Cardiac muscle cell (in vitro differentiated cells and primary cell): Measurements from ENCODE around the gene SPIRE2. TPM values are rescaled to one million over a fixed set of nuclear protein-coding genes. Genes with fewer than 3 reads are reported as not detected.

Experiments
- DNase-seq, 2 donors: peaks; one replicate each; pipeline versions ENCODE4 v3.0.0 to v3.0.0-alpha.2; 2010 to 2017; ENCODE audit warnings: low read depth in 1 of 2, low spot score in 1 of 2
- H3K27ac ChIP-seq: fragments of 200-600 bp; sonication (generic); 2 replicates; pipeline ENCODE4 v1.5.1; 2016
- H3K27me3 ChIP-seq: fragments of 200-600 bp; sonication (generic); 2 replicates; pipeline ENCODE4 v1.6.0; 2016; ENCODE audit warnings: control low read depth
- H3K36me3 ChIP-seq: fragments of 200-600 bp; sonication (generic); 2 replicates; pipeline ENCODE4 v1.5.1; 2016; ENCODE audit warnings: control low read depth
- H3K4me1 ChIP-seq: fragments of 200-600 bp; sonication (generic); 2 replicates; pipeline ENCODE4 v1.8.1; 2017; ENCODE audit warnings: low read depth, mild to moderate bottlenecking, mixed run types
- H3K4me3 ChIP-seq: fragments of 200-600 bp; sonication (generic); 2 replicates; pipeline ENCODE4 v1.5.1; 2016; ENCODE audit warnings: mild to moderate bottlenecking
- H3K9me3 ChIP-seq: fragments of 200-600 bp; sonication (generic); 2 replicates; pipeline ENCODE4 v1.5.1; 2017; ENCODE audit warnings: low read depth, mild to moderate bottlenecking, control low read depth
- CTCF ChIP-seq: IDR thresholded peaks from 2 replicates; pipeline ENCODE4 v1.5.1; 2012; ENCODE audit warnings: low read depth, mild to moderate bottlenecking, low read length
- polyA plus RNA-seq: library from polyadenylated mRNA; unstranded; fragments of >200 nt; fragmentation: Nextera tagmentation; extraction: Ambion mirVana; gene quantifications from 2 replicates; pipeline ENCODE4 v1.2.1, GENCODE V29; 2016
- total RNA-seq: library from RNA; depleted of rRNA; stranded (reverse); fragments of >200 nt; gene quantifications from 2 replicates; pipeline ENCODE4 v1.2.3, GENCODE V29; 2016

SPIRE2 gene
- total and polyA plus RNA-seq, 2 experiments from 2014 or later = 3.8 to 7.8 TPM

DNA sequence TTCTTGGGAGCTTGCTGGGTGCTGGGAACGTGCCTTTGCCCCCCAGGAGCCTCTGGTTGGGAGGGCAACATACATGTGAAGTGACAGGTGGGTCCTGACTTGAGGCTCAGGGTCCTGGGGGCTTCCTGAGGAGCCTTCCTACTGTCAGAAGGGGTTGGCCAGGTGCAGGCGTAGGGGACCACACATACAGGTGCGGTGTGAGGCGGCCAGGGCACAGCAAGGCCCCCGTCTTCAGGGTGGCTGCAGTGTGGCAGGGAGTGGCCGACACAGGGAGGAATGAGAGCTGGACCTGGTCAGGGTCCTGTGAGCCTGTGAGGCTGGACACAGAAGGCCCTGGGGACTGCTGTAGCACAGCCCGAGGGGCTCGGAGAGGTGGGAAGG is 55.8 kb downstream of the SPIRE2 start:
- no peak for DNase-seq
- no peaks in the 10 kb centered on the region for H3K4me1 ChIP-seq
- peaks cover 51% of the 10 kb centered on the region for H3K36me3 ChIP-seq
- no peak for TF ChIP-seq CTCF
- H3K27ac ChIP-seq = no peak overlapping the region
- no peaks in the 10 kb centered on the region for H3K9me3 ChIP-seq
- H3K4me3 ChIP-seq = no peak overlapping the region
- no peaks in the 10 kb centered on the region for H3K27me3 ChIP-seq

DNA sequence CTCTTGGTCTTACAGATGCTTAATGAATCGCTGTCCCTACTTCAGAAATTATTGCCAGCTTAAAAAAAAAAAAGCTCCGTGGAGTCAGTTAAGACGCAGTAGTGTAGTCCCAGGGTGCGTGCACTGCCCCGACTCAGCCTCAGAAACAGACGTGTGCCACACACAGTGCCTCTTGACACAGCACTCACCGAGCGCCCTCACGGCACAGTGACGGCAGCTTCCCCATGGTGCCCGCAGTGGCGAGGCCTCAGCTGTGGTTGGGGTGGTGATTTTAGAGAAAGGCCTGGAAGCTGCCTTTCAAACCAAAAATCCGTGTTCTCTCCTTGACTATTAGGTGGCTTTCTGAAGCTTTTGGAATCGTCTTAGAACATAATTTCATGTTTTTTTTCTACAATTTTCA is 59.0 kb downstream of the SPIRE2 start:
- Histone ChIP-seq H3K27ac (no peak overlapping the region), H3K9me3 (no peaks in the 10 kb centered on the region), H3K4me1 (no peaks in the 10 kb centered on the region), H3K36me3 (peaks cover 69% of the 10 kb centered on the region), H3K27me3 (no peaks in the 10 kb centered on the region), H3K4me3 (no peak overlapping the region)
- TF ChIP-seq CTCF = no peak
- DNase-seq = no peak

DNA sequence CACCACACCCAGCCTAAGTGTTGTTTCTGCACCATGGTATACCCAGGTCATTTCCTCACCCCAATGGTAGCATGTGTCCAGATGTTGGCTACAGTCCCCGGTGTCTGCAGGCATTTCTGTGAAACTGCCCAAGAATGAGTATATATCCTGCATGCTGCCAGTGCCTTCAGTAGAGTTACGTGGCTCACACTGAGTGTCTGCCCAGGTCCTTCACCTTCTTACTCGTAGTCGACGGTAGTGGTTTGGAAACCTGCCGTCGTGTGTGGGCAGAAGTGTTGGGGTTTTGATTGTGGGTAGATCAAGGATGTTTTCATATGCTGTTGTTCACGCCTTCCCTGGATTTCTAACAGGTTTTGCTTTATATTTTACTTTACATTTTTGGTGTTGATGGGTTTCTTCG is 61.9 kb downstream of the SPIRE2 start:
- Histone ChIP-seq H3K36me3 (peaks cover 60% of the 10 kb centered on the region), H3K27me3 (no peaks in the 10 kb centered on the region), H3K4me3 (no peak overlapping the region), H3K9me3 (no peaks in the 10 kb centered on the region), H3K4me1 (no peaks in the 10 kb centered on the region), H3K27ac (no peak overlapping the region)
- no peak for DNase-seq
- no peak for TF ChIP-seq CTCF

GRCh38 chr16:89890886-89891657 is 62.8 kb downstream of the SPIRE2 start:
- peak in 1 of 2 donors; percentile 71 for DNase-seq
- Histone ChIP-seq H3K4me1 (no peaks in the 10 kb centered on the region), H3K9me3 (no peaks in the 10 kb centered on the region), H3K4me3 (no peak overlapping the region), H3K27ac (no peak overlapping the region), H3K36me3 (peaks cover 52% of the 10 kb centered on the region), H3K27me3 (no peaks in the 10 kb centered on the region)
- no peak for TF ChIP-seq CTCF

GRCh38 chr16:89892055-89892630 is 63.9 kb downstream of the SPIRE2 start:
- Histone ChIP-seq H3K27ac (no peak overlapping the region), H3K36me3 (peaks cover 42% of the 10 kb centered on the region), H3K27me3 (no peaks in the 10 kb centered on the region), H3K4me1 (no peaks in the 10 kb centered on the region), H3K4me3 (no peak overlapping the region), H3K9me3 (no peaks in the 10 kb centered on the region)
- no peak for TF ChIP-seq CTCF
- no peak for DNase-seq
